Activated T-cell treated with anti-CD3 and anti-CD28 coated beads, Interleukin-2, amount 50 U/mL, for 1 hour (primary cell): Measurements from ENCODE around the gene ADD2.
"Not testable (repeated sequence)": the region's sequence is repeated elsewhere in the genome, so short reads cannot be mapped to it uniquely, and the experiment has no call there.

Experiments used
- DNase-seq: peaks from one replicate; pipeline ENCODE4 v3.0.0-alpha.2; 2020

The ADD2 gene

GRCh38 chr2:70632388-70632787 lies 135.6 kb downstream of the ADD2 start:
- no peak for DNase-seq

DNA sequence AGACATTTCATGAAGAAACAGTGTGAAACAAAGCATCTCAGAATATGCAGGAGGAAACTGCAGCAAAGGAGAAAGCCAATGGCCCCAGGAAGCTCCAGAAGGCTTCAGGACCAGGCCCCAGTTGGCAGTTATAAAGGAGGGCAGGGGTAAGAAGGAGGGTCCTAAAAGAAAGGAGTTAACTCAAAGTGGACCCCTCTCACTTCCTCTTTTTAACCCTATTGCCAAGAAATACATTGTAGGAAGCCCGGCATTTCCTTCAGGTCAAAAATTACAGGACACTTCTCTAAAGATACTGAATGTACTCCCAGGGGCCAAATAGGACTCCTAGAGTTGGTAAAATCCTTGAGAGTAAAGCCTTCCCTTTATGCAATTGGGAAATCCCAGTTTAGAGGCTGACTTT lies 137.2 kb downstream of the ADD2 start:
- DNase-seq = no peak

GRCh38 chr2:70627211-70627898 lies 140.6 kb downstream of the ADD2 start:
- no peak for DNase-seq

DNA sequence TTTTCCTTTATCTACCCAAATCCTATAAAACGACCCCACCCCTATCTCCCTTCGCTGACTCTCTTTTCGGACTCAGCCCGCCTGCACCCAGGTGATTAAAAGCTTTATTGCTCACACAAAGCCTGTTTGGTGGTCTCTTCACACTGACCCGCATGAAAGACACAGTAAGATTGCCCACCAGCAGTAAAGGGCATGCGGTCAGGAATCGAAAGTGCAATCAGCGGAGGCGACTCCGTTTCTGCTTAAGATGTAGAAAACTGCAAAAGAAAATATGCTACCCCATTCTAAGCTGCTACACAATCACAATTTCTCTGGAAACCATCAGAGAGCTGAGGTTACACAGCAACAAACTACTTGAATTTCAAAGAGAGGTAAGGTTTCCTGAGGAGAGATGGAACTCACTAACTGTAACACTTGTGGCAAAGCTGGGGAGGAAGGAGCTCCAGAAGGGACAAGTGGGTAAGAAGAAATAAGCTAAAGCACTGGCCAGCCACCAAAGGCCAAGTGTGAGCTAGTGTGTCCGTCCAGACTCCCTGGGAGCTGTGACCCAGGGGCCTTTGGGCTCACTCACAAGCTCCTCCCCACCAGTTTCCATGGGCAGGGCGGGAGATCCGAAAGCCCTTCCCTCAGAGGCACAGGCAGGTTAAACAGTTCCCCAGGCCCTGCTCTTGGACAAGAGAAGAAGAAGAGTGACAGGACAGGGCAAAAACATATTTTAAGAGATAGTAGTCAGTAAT lies 141.6 kb downstream of the ADD2 start:
- no peak for DNase-seq

DNA sequence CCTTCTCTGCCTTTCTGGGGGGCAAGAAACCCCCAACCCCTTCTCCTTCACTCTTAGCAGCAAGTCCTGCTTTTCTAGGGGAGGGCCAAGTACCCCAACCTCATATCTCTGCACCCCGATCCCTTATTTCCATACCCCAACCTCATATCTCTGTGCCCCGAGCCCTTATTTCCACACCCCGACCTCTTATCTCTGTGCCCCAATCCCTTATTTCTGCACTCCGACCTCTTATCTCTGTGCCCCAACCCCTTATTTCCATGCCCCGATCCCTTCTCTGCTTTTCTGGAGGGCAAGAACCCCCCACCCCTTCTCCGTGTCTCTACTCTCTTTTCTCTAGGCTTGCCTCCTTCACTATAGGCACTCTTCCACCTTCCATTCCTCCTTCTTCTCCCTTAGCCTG lies 146.5 kb downstream of the ADD2 start:
- DNase-seq = not testable (repeated sequence)

DNA sequence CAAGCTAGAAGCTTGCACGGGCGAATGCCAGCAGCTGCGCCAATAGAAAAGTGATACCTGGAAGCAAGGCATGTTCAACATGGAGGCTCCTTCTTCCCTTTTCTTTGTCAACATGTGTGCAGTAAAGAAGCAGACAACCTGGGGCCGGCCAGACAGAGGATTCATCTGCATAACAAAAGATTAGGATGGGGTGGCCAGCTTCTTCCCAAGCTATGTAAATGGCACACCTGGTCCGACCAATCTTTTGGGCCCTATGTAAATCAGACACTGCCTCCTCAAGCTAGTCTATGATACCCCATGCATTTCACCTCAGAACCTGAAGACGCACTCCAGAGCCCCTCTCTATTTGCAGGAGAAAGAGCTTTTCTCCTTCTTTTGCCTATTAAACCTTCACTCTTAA lies 148.0 kb downstream of the ADD2 start:
- no peak for DNase-seq

DNA sequence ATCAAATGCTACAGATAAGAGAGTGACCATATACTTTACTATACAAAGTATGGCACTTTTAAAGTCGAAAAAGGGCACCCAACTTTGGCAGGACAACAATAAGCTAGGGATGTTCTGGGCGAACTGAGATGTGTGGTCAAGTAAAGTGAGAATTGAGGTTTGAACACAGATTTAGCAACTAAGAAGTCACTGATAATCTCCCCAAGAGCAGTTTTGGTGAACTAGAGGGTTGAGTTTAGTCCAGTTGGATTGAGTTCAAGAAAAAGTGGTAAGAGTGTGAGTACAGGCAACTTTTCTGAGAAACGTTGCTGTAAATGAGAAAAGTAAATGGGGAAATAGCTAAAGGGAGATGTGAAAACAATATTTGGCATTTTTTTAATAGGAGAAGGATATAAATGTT lies 148.8 kb downstream of the ADD2 start:
- DNase-seq = no peak

DNA sequence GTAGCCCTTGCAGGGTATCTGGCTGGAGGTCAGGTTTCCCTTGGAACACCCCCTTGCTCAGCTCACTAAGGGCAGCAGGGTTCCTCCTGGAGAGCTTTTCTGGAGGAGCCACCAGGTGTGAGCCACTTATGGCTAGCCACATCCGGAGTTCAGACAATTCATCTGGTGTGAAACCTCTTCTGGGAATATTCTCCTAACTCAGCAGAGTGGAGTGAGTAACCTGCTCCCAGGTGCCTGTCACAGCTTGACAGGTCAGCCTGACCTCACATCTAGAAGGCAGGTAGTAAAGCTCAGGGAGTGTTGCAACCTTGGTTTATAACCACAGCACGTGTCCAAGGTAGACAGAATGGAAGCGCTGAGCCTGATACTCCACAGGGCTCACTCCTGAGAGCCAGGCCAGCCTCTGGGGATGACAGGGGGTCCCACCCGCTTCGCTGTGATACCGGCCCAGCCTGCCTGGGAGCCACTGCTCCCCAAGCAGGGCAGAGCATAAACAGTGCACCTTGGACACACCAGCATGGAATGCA lies 151.8 kb downstream of the ADD2 start:
- DNase-seq = no peak

- no peak for DNase-seq
Observed at GRCh38 chr2:70615222-70615621, 152.8 kb downstream of the ADD2 start.

- DNase-seq = no peak
Observed at GRCh38 chr2:70613521-70613920, 154.5 kb downstream of the ADD2 start.

GRCh38 chr2:70612574-70612973 lies 155.4 kb downstream of the ADD2 start:
- DNase-seq = no peak

DNA sequence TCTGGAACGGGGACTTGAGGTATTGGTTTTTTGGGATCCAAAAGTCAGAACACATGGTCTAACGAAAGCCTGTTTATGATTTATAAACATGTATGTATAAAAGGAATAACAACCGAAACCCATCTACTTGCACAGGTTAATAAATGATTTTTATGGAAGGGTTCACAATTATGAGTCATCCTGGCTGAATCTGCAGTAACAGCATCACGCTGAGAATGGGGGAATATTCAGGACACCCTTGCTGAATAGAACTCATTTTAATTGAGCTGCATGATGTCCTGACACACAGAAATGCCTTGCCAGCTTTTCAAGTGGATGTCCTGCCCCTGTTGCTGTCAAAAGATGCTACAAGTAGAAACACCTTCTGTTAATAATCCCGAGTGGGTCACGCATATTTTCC lies 159.6 kb downstream of the ADD2 start:
- DNase-seq = no peak

DNA sequence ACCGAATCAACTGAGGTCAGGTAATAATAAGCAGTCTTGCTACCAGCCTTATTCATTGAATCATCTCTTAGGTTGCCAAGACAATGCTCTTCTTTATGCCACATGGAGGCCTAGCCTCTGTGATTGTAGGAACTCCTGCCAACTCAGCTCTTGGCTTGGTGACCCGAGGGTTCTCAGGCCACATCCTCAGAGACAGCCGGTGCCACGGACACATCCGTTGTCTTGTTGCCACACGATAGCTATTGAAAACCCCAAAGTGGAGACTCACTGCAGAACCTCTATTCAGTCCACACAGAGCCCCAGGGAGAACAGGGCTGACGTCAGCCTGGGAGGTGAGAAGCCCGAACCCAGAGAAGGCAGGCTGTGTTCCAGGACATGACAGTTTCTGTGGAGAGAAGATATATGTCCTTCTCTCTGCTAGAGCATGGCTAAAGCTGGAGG lies 160.9 kb downstream of the ADD2 start:
- DNase-seq = no peak
